H1 (cell line): ENCODE data around the gene GOLGA1.

Experiments used
- CREB1 ChIP-seq: IDR thresholded peaks from 2 replicates; pipeline ENCODE4 v1.6.1; 2012; ENCODE audit warnings: inconsistent platforms
- CTCF ChIP-seq, 3 experiments: IDR thresholded peaks; 1 replicate in 2 of 3; 2 replicates in 1 of 3; pipeline versions ENCODE4 v1.5.1 to v1.6.1; 2011; ENCODE audit warnings: low read length in 3 of 3, mild to moderate bottlenecking in 3 of 3, inconsistent platforms in 2 of 3, low read depth in 1 of 3, moderate library complexity in 1 of 3; ENCODE audit not compliant: insufficient read depth in 1 of 3; ENCODE audit errors: control extremely low read depth in 1 of 3
- EP300 ChIP-seq, 2 experiments: IDR thresholded peaks; 1 replicate in 1 of 2; 2 replicates in 1 of 2; pipeline ENCODE4 v1.6.1; 2011 to 2012; ENCODE audit warnings: low read depth in 2 of 2, low read length in 2 of 2, mild to moderate bottlenecking in 2 of 2, borderline replicate concordance in 1 of 2, inconsistent platforms in 1 of 2, moderate library complexity in 1 of 2
- EZH2 ChIP-seq: fragments of 200-600 bp; sonication (generic); IDR thresholded peaks from 2 replicates; pipeline ENCODE4 v1.7.1; 2012; ENCODE audit warnings: low read depth, mild to moderate bottlenecking, moderate library complexity, low read length, inconsistent platforms; ENCODE audit not compliant: severe bottlenecking
- MAFK ChIP-seq: IDR thresholded peaks from 2 replicates; pipeline ENCODE4 v1.6.1; 2012; ENCODE audit warnings: low read depth, mild to moderate bottlenecking, improper control_type of control experiment, low read length
- POLR2A ChIP-seq, 2 experiments: IDR thresholded peaks; 1 replicate in 1 of 2; 2 replicates in 1 of 2; pipeline ENCODE4 v1.6.1; 2011; ENCODE audit warnings: low read depth in 2 of 2, low read length in 2 of 2, mild to moderate bottlenecking in 2 of 2; ENCODE audit errors: control extremely low read depth in 1 of 2
- RNF2 ChIP-seq: fragments of 200-900, 300-1000 bp; sonication (generic); IDR thresholded peaks from 2 replicates; pipeline ENCODE4 v1.7.1; 2016; ENCODE audit warnings: borderline replicate concordance, low read depth, mild to moderate bottlenecking, antibody characterized with exemption, low read length; ENCODE audit not compliant: poor library complexity, severe bottlenecking; ENCODE audit errors: missing control alignments
- SP1 ChIP-seq: IDR thresholded peaks from 2 replicates; pipeline ENCODE4 v1.6.1; 2011; ENCODE audit warnings: low read depth, low read length

GRCh38 chr9:124830593-124830992 is 110.3 kb downstream of the GOLGA1 start:
- no peak for TF ChIP-seq CTCF (IDR thresholded peaks at IDR 0.05; ENCODE audit: control extremely low read depth in 1 of 3, insufficient read depth in 1 of 3, low read depth in 1 of 3, low read length in 3 of 3)
- no peak for TF ChIP-seq POLR2A (IDR thresholded peaks at IDR 0.05; ENCODE audit: control extremely low read depth in 1 of 2, low read depth in 2 of 2, low read length in 2 of 2)
- no peak for TF ChIP-seq EP300 (IDR thresholded peaks at IDR 0.05; ENCODE audit: borderline replicate concordance in 1 of 2, low read depth in 2 of 2, low read length in 2 of 2)
- no peak for TF ChIP-seq RNF2
- TF ChIP-seq MAFK: no peak
- no peak for TF ChIP-seq SP1
- TF ChIP-seq EZH2: no peak
- TF ChIP-seq CREB1: no peak
